HFFc6 (cell line): ENCODE results near the gene SEPHS1. TPM values are rescaled to one million over a fixed set of nuclear protein-coding genes. Genes with fewer than 3 reads are reported as not detected.
A peak's percentile ranks its signal among the peaks of the same experiment; 100 is the strongest.
"Not testable (repeated sequence)": the region's sequence is repeated elsewhere in the genome, so short reads cannot be mapped to it uniquely, and the experiment has no call there.

Experiments
- DNase-seq: peaks from one replicate; pipeline ENCODE4 v3.0.0-alpha.2; 2018
- H3K27ac Mint-ChIP-seq: 2 replicates; pipeline ENCODE4 v1.8.0; 2020; ENCODE audit warnings: mild to moderate bottlenecking, mixed read lengths
- H3K27me3 Mint-ChIP-seq: 2 replicates; pipeline ENCODE4 v1.8.0; 2021; ENCODE audit warnings: mild to moderate bottlenecking, moderate library complexity, mixed read lengths; ENCODE audit not compliant: insufficient read depth
- H3K36me3 Mint-ChIP-seq: 2 replicates; pipeline ENCODE4 v1.8.0; 2021; ENCODE audit warnings: low read depth, mixed read lengths
- H3K4me1 Mint-ChIP-seq: 2 replicates; pipeline ENCODE4 v1.8.0; 2020; ENCODE audit warnings: low read depth, mixed read lengths
- H3K4me3 Mint-ChIP-seq: 2 replicates; pipeline ENCODE4 v1.8.0; 2020; ENCODE audit warnings: mild to moderate bottlenecking, moderate library complexity, mixed read lengths
- H3K9me3 Mint-ChIP-seq: 2 replicates; pipeline ENCODE4 v1.8.0; 2020; ENCODE audit warnings: mild to moderate bottlenecking, mixed read lengths
- total RNA-seq, 6 experiments: library from RNA; stranded (reverse); fragmentation: NEBNext Ultra II Directional; extraction: Animal tissue kit (Norgen Biotek cat#: 25700); gene quantifications; 2 replicates in 1 of 6; 3 replicates in 5 of 6; pipeline ENCODE4 v1.2.3, GENCODE V29; 2021
- TF ChIP-seq, protein P1 (sequence below): fragments of 200-600 bp; sonication (generic); IDR thresholded peaks from 2 replicates; pipeline ENCODE4 v1.5.0; 2021; ENCODE audit warnings: antibody characterized with exemption, mild to moderate bottlenecking

The SEPHS1 gene
- total RNA-seq, 6 experiments from 2014 or later: 34.1 to 49.3 (median 40.5) TPM

DNA sequence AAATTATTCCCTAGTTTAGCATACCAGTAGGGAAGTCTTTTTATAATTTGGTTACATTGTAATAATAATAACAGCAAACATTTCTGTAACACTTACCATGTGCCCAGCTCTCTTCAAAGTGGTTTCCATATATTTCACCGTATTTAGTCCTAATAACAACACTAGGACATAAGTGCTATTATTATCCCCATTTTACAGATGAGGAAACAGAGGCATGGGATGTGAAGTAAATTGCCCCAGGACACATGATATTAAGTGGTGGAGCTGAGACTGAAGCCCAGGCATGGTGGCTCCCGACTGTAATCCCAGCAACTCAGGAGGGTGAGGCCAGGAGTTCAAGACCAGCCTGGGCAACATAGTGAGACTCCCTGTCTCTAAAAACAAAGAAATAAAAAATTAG, 53.3 kb downstream of the SEPHS1 start:
- Mint-ChIP-seq H3K27ac (no peak overlapping the region), H3K27me3 (0 out of 2 replicates have a peak, but pooled peaks cover 1% of the 10 kb centered on the region)
- DNase-seq: no peak

DNA sequence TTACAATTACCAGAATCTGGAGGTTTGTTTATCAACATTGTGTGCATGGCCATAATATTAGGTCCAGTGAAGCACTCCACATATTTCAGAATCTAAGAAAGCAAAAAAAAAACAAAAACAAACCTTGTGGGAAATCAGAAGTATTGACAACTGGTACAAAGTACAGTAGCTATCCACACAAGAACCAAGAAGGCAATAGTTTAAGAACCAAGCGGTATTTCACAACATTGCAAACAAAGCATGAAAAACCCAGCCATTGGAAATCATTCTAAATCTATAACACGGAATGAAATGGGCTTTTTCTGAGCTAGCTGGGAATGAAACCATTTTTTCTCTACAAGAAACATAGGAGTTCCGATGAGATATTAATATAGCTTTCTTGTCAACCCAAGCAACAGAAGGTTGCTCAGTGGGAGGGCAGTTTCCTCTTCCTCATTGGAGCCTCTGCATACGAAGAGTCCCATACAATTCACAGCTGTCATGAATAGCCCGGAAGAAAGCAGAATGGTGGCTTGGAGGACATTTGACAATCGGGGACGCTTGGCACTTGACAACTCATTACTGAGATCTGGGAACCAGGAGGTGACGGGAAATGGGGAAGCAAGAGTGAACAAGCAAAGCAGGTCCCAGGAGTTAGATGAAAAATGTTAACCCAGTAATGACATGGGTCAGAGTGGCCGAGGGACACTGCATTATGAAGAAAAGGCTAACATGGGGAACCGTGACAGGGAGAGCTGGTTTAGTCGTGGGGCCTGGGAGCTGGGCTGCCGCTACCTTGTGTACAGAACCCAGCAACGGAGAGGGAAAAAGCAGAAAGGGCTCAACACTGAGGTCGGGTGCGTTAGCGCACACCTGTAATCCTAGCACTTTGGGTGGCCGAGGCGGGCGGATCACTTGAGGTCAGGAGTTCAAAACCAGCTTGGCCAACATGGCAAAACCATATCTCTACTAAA, 56.0 kb downstream of the SEPHS1 start:
- TF ChIP-seq, protein P1, sequence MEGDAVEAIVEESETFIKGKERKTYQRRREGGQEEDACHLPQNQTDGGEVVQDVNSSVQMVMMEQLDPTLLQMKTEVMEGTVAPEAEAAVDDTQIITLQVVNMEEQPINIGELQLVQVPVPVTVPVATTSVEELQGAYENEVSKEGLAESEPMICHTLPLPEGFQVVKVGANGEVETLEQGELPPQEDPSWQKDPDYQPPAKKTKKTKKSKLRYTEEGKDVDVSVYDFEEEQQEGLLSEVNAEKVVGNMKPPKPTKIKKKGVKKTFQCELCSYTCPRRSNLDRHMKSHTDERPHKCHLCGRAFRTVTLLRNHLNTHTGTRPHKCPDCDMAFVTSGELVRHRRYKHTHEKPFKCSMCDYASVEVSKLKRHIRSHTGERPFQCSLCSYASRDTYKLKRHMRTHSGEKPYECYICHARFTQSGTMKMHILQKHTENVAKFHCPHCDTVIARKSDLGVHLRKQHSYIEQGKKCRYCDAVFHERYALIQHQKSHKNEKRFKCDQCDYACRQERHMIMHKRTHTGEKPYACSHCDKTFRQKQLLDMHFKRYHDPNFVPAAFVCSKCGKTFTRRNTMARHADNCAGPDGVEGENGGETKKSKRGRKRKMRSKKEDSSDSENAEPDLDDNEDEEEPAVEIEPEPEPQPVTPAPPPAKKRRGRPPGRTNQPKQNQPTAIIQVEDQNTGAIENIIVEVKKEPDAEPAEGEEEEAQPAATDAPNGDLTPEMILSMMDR: no peak
- DNase-seq: no peak
- Mint-ChIP-seq H3K27me3 (peaks cover 3% of the 10 kb centered on the region; the same call in 1 of the 2 replicates), H3K9me3 (no peaks in the 10 kb centered on the region), H3K4me3 (no peak overlapping the region), H3K4me1 (peaks cover 11% of the 10 kb centered on the region), H3K27ac (no peak overlapping the region), H3K36me3 (peaks cover 5% of the 10 kb centered on the region; the same call in 1 of the 2 replicates)

More for the DNA sequence above, 53.3 kb downstream of the SEPHS1 start:
- Mint-ChIP-seq H3K36me3 (peaks cover 5% of the 10 kb centered on the region; the same call in 1 of the 2 replicates), H3K4me3 (no peak overlapping the region), H3K4me1 (peaks cover 19% of the 10 kb centered on the region), H3K9me3 (no peaks in the 10 kb centered on the region)
- TF ChIP-seq, protein P1: no peak

DNA sequence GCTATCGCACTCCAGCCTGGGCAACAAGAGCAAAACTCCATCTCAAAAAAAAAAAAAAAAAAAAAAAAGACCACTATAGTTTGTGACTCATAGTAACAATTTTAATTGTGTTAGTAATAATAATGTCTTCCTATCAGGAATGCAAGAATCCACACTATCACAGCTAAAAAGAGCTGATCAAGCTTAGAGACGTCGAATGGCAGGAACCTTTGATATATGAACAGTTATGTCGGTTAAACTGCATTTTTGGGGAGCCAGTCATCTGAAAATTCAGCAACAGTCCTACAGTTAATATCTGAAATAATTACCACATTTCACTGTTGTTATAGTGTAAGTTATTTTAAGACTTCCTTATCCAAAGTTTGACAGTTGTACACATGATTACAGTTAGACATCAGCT, 57.0 kb downstream of the SEPHS1 start:
- Mint-ChIP-seq H3K4me1 (peaks cover 11% of the 10 kb centered on the region), H3K27me3 (peaks cover 3% of the 10 kb centered on the region; the same call in 1 of the 2 replicates), H3K36me3 (peaks cover 5% of the 10 kb centered on the region; the same call in 1 of the 2 replicates), H3K4me3 (no peak overlapping the region), H3K27ac (no peak overlapping the region), H3K9me3 (no peaks in the 10 kb centered on the region)
- TF ChIP-seq, protein P1: no peak
- DNase-seq: peak; percentile 42

DNA sequence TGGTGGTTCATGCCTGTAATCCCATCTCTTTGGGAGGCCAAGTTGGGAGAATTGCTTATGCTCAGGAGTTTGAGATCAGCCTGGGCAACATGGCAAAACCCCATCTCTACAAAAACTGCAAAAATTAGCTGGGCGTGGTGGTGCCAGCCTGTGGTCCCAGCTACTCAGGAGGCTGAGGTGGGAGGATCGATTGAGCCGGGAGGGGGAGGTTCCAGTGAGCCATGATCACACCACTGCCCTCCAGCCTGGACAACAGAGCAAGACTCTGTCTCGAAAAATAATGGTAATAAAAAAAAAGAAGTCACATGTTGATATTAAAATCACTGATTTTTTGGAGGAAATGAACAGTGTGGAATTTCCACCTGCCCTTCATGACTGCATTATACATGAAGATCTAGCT, 64.0 kb downstream of the SEPHS1 start:
- TF ChIP-seq, protein P1: no peak
- Mint-ChIP-seq H3K9me3 (no peaks in the 10 kb centered on the region), H3K36me3 (no peaks in the 10 kb centered on the region), H3K27me3 (peaks cover 2% of the 10 kb centered on the region; the same call in 1 of the 2 replicates), H3K27ac (no peak overlapping the region), H3K4me3 (no peak overlapping the region), H3K4me1 (no peaks in the 10 kb centered on the region)
- DNase-seq: no peak

DNA sequence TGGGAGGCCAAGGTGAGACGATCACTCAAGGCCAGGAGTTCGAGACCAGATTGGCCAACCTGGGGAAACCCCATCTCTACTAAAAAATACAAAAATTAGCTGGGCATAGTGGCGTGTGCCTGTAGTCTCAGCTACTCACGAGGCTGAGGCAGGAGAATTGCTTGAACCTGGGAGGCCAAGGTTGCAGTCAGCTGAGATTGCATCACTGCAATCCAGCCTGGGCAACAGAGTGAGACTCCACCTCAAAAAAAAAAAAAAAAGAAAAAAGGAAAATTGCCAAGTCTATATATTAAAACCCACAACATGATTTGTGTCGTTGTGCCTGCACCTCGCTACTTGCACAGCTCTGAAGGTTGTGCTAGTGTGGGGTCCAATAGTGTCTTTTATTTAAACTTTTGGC, 65.7 kb downstream of the SEPHS1 start:
- H3K4me1 Mint-ChIP-seq, H3K27me3 Mint-ChIP-seq, H3K27ac Mint-ChIP-seq, DNase-seq, H3K9me3 Mint-ChIP-seq, H3K4me3 Mint-ChIP-seq, H3K36me3 Mint-ChIP-seq: not testable (repeated sequence)
